ENCODE measurements around the gene ZNHIT3. TPM values are rescaled to one million over a fixed set of nuclear protein-coding genes. Genes with fewer than 3 reads are reported as not detected.

Gene ZNHIT3
- total and polyA plus RNA-seq, 2 of the 13 experiments (the other 11 are each of a cell fraction or from before 2014, with no cell fraction given) = 66.6 to 77.4 TPM

DNA sequence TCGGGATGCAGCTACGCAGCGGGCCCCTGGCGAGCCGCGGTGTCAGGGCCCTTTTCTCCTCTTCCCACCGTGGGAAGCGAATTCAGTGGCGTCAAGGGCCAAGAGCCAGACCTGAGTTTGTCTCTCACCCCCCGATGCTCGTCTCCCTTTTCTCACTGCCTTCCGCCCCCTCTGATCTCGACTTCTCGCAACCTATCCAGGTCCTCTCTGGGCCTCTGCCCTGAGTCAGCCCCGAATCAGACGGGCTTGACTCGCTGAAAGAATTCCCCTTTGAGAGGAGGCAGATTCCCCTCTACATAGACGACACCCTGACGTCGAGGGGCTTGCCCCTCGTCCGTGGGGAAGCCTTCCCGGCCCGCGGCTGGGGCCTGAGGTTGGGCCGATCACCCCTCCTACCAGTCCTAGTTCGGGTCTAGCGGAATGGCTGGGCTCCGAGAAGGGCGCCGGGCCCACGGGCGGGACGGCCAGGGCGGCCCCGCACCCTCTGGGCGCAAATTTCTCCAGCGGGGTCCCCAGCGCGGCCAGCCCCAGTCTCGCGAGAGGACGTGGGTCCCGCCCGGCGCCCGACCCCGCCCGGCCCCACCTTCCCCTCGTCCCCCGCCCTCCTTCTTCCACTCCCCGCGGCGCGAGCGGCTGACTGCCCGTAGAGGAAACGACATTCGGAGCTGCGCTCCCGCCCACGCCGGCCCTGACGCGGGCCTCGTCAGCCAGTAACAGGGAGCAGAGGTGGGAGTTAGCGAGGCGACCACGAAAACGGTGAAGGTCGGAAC, 58.0 kb downstream of the ZNHIT3 start, which contains the start of gene GGNBP2 (continued):
- TF ChIP-seq ZNF549 (CRISPR knock-in tag; IDR thresholded peaks at IDR 0.05) = no peak
- TF ChIP-seq ZNF230 (CRISPR knock-in tag; IDR thresholded peaks at IDR 0.05) = no peak; the same call in 1 of the 2 replicates
- TF ChIP-seq CHD4 (IDR thresholded peaks at IDR 0.05; ENCODE audit: borderline replicate concordance, low read length) = no peak
- TF ChIP-seq, protein P1, sequence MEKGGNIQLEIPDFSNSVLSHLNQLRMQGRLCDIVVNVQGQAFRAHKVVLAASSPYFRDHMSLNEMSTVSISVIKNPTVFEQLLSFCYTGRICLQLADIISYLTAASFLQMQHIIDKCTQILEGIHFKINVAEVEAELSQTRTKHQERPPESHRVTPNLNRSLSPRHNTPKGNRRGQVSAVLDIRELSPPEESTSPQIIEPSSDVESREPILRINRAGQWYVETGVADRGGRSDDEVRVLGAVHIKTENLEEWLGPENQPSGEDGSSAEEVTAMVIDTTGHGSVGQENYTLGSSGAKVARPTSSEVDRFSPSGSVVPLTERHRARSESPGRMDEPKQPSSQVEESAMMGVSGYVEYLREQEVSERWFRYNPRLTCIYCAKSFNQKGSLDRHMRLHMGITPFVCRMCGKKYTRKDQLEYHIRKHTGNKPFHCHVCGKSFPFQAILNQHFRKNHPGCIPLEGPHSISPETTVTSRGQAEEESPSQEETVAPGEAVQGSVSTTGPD (CRISPR knock-in tag; IDR thresholded peaks at IDR 0.05) = no peak
- TF ChIP-seq CHCHD3 (CRISPR knock-in tag; IDR thresholded peaks at IDR 0.05) = no peak
- TF ChIP-seq HOXA9 (CRISPR knock-in tag; IDR thresholded peaks at IDR 0.05; ENCODE audit: borderline replicate concordance) = peak; percentile 68; the same call in 1 of the 2 replicates
- TF ChIP-seq LCORL (IDR thresholded peaks at IDR 0.05) = no peak
- no peak; the same call in 1 of the 2 replicates for TF ChIP-seq LCORL (CRISPR knock-in tag; IDR thresholded peaks at IDR 0.05)
- TF ChIP-seq GRHL1 (CRISPR knock-in tag; conservative IDR thresholded peaks at IDR 0.05) = no peak
- TF ChIP-seq ARID5B (CRISPR knock-in tag; IDR thresholded peaks at IDR 0.05) = peak; percentile 36
